ENCODE measurements around the gene GPX7.

DNA sequence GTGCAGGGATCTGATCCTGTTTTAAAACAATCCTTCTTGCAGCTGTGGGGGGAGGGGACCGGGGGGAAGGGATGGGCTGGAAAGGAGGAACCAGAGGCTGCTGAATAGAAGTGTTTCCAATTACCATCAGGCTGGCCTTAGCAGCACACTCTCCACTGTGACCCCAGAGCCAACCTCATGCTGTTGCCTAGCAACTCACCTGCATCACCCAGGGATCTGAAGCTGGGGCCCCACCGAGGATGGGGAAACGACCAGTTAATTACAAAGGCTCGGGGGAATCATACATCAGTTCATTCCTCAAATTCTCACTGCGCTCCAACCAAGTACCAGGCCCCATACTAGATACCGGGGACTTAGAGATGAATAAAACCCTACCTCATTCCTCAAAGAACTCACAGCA is 11.9 kb upstream of the GPX7 start:
- TF ChIP-seq, protein P1, sequence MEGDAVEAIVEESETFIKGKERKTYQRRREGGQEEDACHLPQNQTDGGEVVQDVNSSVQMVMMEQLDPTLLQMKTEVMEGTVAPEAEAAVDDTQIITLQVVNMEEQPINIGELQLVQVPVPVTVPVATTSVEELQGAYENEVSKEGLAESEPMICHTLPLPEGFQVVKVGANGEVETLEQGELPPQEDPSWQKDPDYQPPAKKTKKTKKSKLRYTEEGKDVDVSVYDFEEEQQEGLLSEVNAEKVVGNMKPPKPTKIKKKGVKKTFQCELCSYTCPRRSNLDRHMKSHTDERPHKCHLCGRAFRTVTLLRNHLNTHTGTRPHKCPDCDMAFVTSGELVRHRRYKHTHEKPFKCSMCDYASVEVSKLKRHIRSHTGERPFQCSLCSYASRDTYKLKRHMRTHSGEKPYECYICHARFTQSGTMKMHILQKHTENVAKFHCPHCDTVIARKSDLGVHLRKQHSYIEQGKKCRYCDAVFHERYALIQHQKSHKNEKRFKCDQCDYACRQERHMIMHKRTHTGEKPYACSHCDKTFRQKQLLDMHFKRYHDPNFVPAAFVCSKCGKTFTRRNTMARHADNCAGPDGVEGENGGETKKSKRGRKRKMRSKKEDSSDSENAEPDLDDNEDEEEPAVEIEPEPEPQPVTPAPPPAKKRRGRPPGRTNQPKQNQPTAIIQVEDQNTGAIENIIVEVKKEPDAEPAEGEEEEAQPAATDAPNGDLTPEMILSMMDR (IDR thresholded peaks at IDR 0.05) = no peak
- no peak for TF ChIP-seq ZFX (IDR thresholded peaks at IDR 0.05; ENCODE audit: borderline replicate concordance)
